NCI-H2196 (cell line): ENCODE results near the gene EBF4.
"Not testable (repeated sequence)": the region's sequence is repeated elsewhere in the genome, so short reads cannot be mapped to it uniquely, and the experiment has no call there.

Experiments used
- DNase-seq: peaks from one replicate; lab custom pipeline; 2025; ENCODE audit not compliant: unreplicated experiment; lab: John Stamatoyannopoulos, UW

The EBF4 gene

GRCh38 chr20:2671977-2672376 lies 20.6 kb upstream of the EBF4 start:
- DNase-seq = no peak

GRCh38 chr20:2672446-2672845 lies 20.1 kb upstream of the EBF4 start:
- DNase-seq = no peak

DNA sequence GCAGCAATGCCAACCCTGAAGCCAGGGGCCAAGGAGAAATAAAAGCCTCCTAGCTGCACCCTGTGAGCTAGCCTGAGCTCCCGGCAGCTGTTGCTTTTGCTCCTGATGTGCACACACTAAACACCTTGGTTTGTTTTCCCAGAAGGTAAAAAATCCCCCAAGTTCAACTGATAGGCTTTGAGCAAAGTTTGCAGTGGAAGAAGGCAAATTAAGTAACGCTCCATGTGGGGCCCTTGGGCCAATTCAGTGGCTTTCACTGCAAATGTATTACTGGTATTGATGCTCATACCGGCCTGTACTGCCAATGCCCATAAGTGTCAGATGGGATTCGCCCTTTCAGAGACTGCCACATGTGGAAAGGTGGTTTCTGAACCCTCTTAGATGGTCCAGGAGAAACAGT lies 19.1 kb upstream of the EBF4 start:
- DNase-seq = no peak

GRCh38 chr20:2680046-2680445 lies 12.5 kb upstream of the EBF4 start:
- no peak for DNase-seq

GRCh38 chr20:2682040-2682439 lies 10.5 kb upstream of the EBF4 start:
- not testable (repeated sequence) for DNase-seq

DNA sequence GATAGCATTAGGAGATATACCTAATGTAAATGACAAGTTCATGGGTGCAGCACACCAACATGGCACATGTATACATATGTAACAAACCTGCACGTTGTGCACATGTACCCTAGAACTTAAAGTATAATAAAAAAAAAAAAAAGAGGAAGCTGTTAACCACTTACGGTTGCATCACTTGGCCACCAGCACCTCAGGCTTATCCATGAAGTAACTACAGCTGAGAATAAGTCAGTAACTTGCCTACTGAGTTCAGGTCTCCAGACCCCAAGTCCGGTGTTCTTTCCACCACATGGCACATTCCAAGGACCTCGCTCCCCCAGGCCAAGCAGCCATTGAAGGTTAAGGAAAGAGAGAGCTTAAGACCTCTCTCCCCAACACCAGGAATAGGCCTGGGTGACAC lies 7.8 kb upstream of the EBF4 start:
- not testable (repeated sequence) for DNase-seq

DNA sequence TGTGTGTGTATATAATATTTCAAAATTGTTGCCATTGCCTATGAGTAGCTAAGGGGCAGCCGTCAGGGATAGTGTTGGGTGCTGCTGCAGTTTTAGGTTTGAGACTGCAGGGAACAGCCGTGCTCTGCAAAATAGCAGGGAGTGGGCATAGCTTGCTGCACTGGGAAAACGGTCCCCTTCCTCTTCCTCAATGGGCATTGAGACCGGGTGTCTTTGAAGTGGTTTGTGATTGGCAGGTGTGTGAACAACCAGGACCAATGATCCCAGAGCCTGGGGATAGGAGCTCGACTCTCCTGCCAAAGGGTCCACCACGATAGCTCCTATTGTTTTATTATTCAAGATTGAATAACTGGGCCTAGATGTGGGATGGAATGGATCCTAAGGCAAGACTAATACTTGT lies 5.1 kb upstream of the EBF4 start:
- no peak for DNase-seq

GRCh38 chr20:2688041-2688591 lies 4.5 kb upstream of the EBF4 start:
- peak; percentile 45 for DNase-seq

DNA sequence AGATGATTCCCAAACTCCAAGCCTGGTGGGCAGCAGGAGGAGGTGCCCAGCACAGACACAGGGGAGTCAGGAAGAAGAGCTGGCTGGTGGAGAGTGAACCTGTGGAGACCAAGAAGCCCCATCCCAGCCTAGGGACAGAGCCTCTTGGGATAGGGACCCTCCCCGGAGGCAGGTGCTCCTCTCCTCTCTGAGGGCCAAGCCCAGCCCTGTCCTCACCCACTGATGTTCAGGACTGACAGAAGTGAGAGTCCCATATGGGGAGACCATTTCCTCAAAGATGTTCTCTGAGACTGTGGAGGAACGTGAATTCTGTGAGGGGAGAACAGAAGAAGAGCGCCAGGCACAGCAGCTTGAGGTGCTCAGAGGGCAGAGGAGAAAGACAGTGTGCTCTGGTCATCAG lies 2.4 kb upstream of the EBF4 start:
- no peak for DNase-seq

GRCh38 chr20:2690718-2691117 lies 1.9 kb upstream of the EBF4 start:
- no peak for DNase-seq

GRCh38 chr20:2691127-2691526 lies 1.5 kb upstream of the EBF4 start:
- DNase-seq = no peak

DNA sequence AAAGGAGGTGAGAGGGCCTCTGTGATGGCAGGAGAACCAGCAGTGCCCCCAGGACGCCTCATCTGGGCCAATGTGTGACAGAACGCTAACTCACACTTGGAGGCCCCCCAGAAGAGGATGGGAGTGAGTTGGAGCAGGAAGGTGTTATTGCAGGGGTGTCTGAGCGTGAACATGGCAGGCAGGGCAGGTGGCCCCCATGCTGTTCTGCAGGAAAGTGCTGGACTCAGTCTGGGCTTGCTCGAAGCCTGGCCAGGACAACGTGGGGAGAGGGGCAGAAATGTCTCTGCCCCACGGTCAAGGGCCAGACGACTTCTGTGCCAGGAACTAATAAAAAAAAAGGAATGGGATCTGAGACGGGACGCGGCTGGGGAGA lies 931 bp upstream of the EBF4 start:
- no peak for DNase-seq

- DNase-seq = no peak
Measured at GRCh38 chr20:2692886-2693285, 306 bp downstream of the EBF4 start.

DNA sequence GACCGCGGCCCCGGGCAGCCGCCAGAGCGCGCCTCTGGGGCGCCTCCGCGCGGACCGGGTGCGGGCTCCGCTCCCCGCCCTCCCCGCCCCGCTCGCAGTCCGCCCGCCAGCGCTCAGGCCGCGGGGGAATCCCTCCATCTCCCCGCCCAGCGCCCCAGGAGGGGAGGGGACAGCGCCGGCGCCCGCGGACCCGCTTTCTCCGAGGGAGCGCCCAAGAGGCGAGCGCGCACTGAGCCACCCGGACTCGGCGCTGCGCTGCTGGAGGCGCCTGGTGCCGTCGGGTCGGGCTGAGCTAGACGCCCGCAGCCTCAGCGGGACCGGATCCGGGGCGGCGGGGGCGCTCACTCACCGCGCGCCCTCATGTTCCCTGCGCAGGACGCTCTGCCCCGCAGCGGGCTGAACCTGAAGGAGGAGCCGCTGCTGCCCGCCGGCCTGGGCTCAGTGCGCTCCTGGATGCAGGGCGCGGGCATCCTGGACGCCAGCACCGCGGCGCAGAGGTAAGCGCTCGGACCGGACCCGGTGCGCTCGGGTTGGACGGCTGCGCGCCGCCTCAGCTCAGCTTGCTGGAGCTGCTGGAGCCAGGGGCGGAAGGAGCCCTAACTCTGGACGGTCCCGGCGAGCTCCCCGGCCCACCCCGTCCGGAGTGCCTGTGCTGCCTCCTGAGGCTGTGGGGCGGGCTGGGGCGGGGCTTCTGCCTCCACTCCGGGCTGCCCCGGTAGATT lies 867 bp downstream of the EBF4 start:
- DNase-seq = peak; percentile 41

- no peak for DNase-seq
Measured at GRCh38 chr20:2694008-2694471, 1.5 kb downstream of the EBF4 start.

DNA sequence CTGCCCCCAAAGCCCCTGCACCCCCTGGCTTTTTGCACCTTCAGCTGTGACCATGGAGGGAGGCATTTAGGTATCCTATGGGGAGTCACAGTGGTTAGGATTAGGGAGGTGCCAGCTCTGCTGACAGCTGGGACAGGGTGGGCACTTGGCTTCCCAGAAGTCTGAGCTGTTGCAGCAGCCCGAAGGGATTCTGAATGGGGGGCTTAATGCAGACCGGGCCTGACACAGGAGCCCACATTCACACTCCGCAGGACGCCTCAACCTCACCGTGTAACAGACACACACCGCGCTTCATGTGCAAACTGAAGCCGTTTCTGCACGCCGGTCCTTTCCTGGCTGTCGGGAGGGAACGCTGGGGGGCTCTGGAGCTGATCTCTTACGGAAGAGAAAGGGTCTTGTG lies 1.9 kb downstream of the EBF4 start:
- no peak for DNase-seq

- DNase-seq = no peak
Measured at GRCh38 chr20:2695206-2695983, 2.8 kb downstream of the EBF4 start.

GRCh38 chr20:2695984-2696525 lies 3.5 kb downstream of the EBF4 start:
- DNase-seq = not testable (repeated sequence)

GRCh38 chr20:2696646-2697045 lies 4.1 kb downstream of the EBF4 start:
- no peak for DNase-seq

- no peak for DNase-seq
Measured at GRCh38 chr20:2697768-2698167, 5.2 kb downstream of the EBF4 start.

- no peak for DNase-seq
Measured at GRCh38 chr20:2698186-2698817, 5.7 kb downstream of the EBF4 start.
